Osteocyte (in vitro differentiated cells): ENCODE data around the gene MOB3B. TPM values are rescaled to one million over a fixed set of nuclear protein-coding genes. Genes with fewer than 3 reads are reported as not detected.

Source experiments
- DNase-seq: peaks from one replicate; pipeline ENCODE4 v3.0.0; 2021; ENCODE audit warnings: mixed read lengths; ENCODE audit not compliant: unreplicated experiment; ENCODE audit errors: extremely low spot score
- H3K27ac Mint-ChIP-seq: one replicate; pipeline ENCODE4 v1.8.0; 2021; ENCODE audit warnings: mild to moderate bottlenecking, mixed read lengths; ENCODE audit not compliant: unreplicated experiment
- H3K27me3 Mint-ChIP-seq: one replicate; pipeline ENCODE4 v1.8.0; 2021; ENCODE audit warnings: mixed read lengths; ENCODE audit not compliant: unreplicated experiment
- H3K36me3 Mint-ChIP-seq: one replicate; pipeline ENCODE4 v1.8.0; 2021; ENCODE audit warnings: mixed read lengths; ENCODE audit not compliant: unreplicated experiment
- H3K4me1 Mint-ChIP-seq: one replicate; pipeline ENCODE4 v1.8.0; 2021; ENCODE audit warnings: mixed read lengths; ENCODE audit not compliant: unreplicated experiment
- H3K4me3 Mint-ChIP-seq: one replicate; pipeline ENCODE4 v1.8.0; 2021; ENCODE audit warnings: mild to moderate bottlenecking, moderate library complexity, mixed read lengths; ENCODE audit not compliant: unreplicated experiment
- H3K9me3 Mint-ChIP-seq: one replicate; pipeline ENCODE4 v1.8.0; 2021; ENCODE audit warnings: mixed read lengths; ENCODE audit not compliant: unreplicated experiment
- total RNA-seq: library from RNA; stranded (reverse); gene quantifications from 2 replicates; pipeline ENCODE4 v1.2.1, GENCODE V29; 2021
- TF ChIP-seq, protein P1 (sequence below): fragments of 200-600 bp; sonication (generic); IDR thresholded peaks from 2 replicates; pipeline ENCODE4 v1.5.0; 2021; ENCODE audit warnings: antibody characterized with exemption, mild to moderate bottlenecking, moderate library complexity

MOB3B gene
- total RNA-seq, 1 donor from 2014 or later: 7.6 TPM

DNA sequence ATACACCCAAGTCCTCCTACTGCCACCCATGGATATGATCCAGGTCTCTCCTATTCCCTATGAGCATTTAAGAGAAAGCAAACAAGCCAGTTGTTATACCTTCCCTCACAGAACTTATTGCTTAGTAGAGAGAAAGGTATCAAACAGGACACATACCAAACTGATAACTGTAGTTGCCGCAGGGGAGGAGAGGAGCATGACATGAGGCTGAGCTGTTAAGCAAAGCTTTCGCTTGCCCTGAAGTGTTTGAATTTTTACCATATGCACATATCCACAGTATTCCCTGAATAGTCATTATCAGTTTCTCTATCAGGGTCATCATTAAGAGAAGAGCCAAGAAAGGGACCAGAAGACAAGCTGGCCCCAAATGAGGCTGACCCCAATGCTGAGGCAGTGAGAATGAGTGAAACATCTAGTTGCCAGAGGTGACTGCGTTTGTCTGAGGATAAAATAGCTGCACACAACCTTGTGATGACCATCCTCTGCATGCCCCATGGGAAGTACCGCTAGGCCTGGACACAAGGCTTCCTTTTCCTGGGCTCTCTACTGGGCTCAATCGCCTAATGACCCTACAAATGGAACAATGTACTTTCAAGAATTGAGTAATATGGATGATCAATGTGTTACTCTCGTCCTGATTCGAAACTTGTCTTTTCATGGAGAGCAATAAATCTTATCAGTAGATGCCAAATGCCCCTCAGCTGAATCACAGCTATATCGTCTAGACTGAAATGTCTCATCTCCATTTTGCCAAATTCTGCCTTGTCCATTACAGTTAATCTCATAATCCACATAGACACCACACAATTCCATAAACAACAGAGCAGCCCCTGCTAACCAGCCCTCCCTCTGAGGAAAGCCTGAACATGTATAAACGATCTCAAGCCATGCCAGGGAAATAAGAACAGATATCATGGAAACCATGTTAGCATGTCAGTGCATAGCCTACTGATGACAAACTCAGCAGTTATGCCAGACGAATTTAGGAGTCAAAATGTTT, 9.8 kb downstream of the MOB3B start:
- TF ChIP-seq, protein P1, sequence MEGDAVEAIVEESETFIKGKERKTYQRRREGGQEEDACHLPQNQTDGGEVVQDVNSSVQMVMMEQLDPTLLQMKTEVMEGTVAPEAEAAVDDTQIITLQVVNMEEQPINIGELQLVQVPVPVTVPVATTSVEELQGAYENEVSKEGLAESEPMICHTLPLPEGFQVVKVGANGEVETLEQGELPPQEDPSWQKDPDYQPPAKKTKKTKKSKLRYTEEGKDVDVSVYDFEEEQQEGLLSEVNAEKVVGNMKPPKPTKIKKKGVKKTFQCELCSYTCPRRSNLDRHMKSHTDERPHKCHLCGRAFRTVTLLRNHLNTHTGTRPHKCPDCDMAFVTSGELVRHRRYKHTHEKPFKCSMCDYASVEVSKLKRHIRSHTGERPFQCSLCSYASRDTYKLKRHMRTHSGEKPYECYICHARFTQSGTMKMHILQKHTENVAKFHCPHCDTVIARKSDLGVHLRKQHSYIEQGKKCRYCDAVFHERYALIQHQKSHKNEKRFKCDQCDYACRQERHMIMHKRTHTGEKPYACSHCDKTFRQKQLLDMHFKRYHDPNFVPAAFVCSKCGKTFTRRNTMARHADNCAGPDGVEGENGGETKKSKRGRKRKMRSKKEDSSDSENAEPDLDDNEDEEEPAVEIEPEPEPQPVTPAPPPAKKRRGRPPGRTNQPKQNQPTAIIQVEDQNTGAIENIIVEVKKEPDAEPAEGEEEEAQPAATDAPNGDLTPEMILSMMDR: no peak
- H3K4me1 Mint-ChIP-seq: no peaks in the 10 kb centered on the region
- H3K4me3 Mint-ChIP-seq: no peak overlapping the region
- no peak overlapping the region for H3K27ac Mint-ChIP-seq
- peaks cover 3% of the 10 kb centered on the region for H3K36me3 Mint-ChIP-seq
- DNase-seq: no peak
- H3K27me3 Mint-ChIP-seq: peaks cover 39% of the 10 kb centered on the region
- no peaks in the 10 kb centered on the region for H3K9me3 Mint-ChIP-seq

DNA sequence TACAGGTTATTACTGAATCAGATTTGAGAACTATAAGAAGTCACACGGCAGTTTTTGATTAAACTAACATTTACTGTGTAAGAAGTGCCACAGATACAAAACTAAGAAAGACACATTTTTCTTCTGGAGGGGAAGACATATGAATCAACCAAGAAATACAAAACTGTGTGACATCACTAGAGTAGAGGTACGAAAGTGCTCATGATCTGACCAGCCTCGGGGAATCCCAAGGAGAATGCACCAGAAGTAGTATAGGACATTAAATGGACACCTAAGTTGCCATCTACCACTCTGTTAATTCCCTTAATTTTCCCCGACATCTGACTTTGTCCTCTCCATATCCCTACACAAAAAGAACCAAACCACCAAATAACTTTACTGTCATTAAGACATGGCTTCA, 10.8 kb downstream of the MOB3B start:
- TF ChIP-seq, protein P1: no peak
- Mint-ChIP-seq H3K4me1 (no peaks in the 10 kb centered on the region), H3K27ac (no peak overlapping the region), H3K36me3 (no peaks in the 10 kb centered on the region), H3K4me3 (no peak overlapping the region), H3K27me3 (peaks cover 32% of the 10 kb centered on the region), H3K9me3 (no peaks in the 10 kb centered on the region)
- DNase-seq: no peak

DNA sequence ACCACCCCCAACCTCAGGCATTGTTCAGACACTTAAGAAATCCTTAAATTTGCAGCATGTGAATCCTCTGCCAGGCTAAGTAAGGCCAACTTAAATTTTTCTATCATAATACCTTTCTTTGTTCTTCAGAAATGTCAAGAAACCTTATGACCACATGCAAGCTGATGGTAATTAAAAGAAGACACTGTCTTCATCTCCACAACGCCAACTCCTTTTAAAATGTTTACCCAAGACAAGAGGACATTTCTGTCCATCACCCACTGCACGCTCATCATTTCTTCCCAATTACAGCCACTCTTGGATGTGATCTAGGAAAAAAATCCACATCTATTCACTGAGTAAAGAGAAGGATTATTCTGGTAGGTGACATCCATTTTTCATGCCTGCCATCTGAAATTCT, 11.6 kb downstream of the MOB3B start:
- Mint-ChIP-seq H3K9me3 (no peaks in the 10 kb centered on the region), H3K4me3 (no peak overlapping the region), H3K27ac (no peak overlapping the region), H3K36me3 (no peaks in the 10 kb centered on the region), H3K27me3 (peaks cover 29% of the 10 kb centered on the region), H3K4me1 (no peaks in the 10 kb centered on the region)
- DNase-seq: no peak
- TF ChIP-seq, protein P1: no peak

DNA sequence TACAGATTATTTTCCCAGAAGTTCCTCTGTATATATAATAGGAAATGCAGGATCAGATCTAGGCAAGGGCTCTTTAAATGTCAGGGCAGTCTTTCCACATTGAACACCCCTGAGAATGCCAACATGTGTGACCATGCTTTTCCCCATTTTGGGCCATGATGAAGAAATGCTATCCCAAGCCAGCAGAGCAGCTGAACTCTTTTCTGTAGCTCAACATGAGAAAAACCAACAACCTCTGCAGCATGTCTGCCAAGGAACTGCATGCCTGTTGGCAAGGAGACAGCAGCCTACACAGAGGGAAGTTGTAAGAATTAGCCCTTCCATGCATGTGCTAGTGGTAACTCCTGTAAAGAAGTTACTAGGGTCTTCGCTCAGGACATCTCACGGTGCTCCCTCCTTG, 15.1 kb downstream of the MOB3B start:
- H3K4me3 Mint-ChIP-seq: no peak overlapping the region
- no peak overlapping the region for H3K27ac Mint-ChIP-seq
- H3K9me3 Mint-ChIP-seq: no peaks in the 10 kb centered on the region

DNA sequence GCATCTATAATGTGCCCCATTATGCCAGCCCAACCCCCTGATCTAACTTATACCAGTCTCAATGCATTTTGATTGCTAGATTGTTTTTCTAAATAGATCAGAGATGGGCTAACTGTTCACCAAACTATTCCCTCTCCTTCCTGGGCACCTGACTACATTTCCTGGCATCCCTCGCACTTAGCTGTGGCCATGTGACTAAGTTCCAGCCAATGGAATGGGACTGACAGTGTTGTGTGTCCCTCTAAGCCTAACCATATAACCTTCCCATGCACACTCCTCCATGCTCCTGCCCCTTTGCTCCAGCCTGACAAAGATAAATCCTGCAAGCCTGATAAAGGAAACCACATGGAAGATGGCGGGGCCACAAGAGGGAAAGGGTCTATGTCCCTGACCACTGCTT, 17.8 kb downstream of the MOB3B start:
- TF ChIP-seq, protein P1: no peak
- Mint-ChIP-seq H3K4me3 (no peak overlapping the region), H3K9me3 (no peaks in the 10 kb centered on the region), H3K27ac (no peak overlapping the region), H3K36me3 (no peaks in the 10 kb centered on the region), H3K4me1 (peaks cover 4% of the 10 kb centered on the region), H3K27me3 (peaks cover 19% of the 10 kb centered on the region)
- DNase-seq: no peak

More for the DNA sequence above, 15.1 kb downstream of the MOB3B start:
- peaks cover 4% of the 10 kb centered on the region for H3K4me1 Mint-ChIP-seq
- no peaks in the 10 kb centered on the region for H3K36me3 Mint-ChIP-seq
- peaks cover 32% of the 10 kb centered on the region for H3K27me3 Mint-ChIP-seq
- no peak for DNase-seq
- TF ChIP-seq, protein P1: no peak
